ENCODE results near the gene SPI1.
"Not testable (repeated sequence)": the region's sequence is repeated elsewhere in the genome, so short reads cannot be mapped to it uniquely, and the experiment has no call there.

Gene SPI1

GRCh38 chr11:47316501-47316900 lies 61.8 kb downstream of the SPI1 start:
- not testable (repeated sequence) for DNase-seq

GRCh38 chr11:47314992-47315391 lies 63.4 kb downstream of the SPI1 start:
- no peak for DNase-seq

- DNase-seq = no peak
These were observed 70.1 kb downstream of the SPI1 start for GRCh38 chr11:47308050-47308823.

- no peak for DNase-seq
These were observed 71.9 kb downstream of the SPI1 start for GRCh38 chr11:47306484-47306844.

- DNase-seq = no peak
These were observed 72.4 kb downstream of the SPI1 start for GRCh38 chr11:47305734-47306483.

Data from T-helper 2 cell (primary cell).